BLaER1 treated with 17β-estradiol and CSF1 and Interleukin-3, amounts not matched to agents 10 nM and 100 nM (cell line): ENCODE measurements around the gene PROK1.

Experiments
- H3K27ac ChIP-seq, 11 experiments: shearing (Covaris generic); formaldehyde crosslinking; 2 replicates each; pipeline ENCODE4 v1.8.1; 2022
- H3K27me3 ChIP-seq, 11 experiments: shearing (Covaris generic); formaldehyde crosslinking; 2 replicates each; pipeline ENCODE4 v1.8.1; 2022
- H3K36me3 ChIP-seq, 11 experiments: shearing (Covaris generic); formaldehyde crosslinking; 2 replicates each; pipeline ENCODE4 v1.8.1; 2022
- H3K4me1 ChIP-seq, 10 experiments: shearing (Covaris generic); formaldehyde crosslinking; 2 replicates each; pipeline ENCODE4 v1.8.1; 2022
- H3K4me2 ChIP-seq, 11 experiments: shearing (Covaris generic); formaldehyde crosslinking; 2 replicates each; pipeline ENCODE4 v1.8.1; 2022
- H3K4me3 ChIP-seq, 10 experiments: shearing (Covaris generic); formaldehyde crosslinking; 2 replicates each; pipeline ENCODE4 v1.8.1; 2022
- H3K9ac ChIP-seq, 11 experiments: shearing (Covaris generic); formaldehyde crosslinking; 2 replicates each; pipeline ENCODE4 v1.8.1; 2022
- H3K9me3 ChIP-seq, 11 experiments: shearing (Covaris generic); formaldehyde crosslinking; replicated peaks in 1 of 11; 2 replicates each; pipeline ENCODE4 v1.8.1; 2022
- H4K20me1 ChIP-seq, 11 experiments: shearing (Covaris generic); formaldehyde crosslinking; 2 replicates each; pipeline ENCODE4 v1.8.1; 2022
- Cebpa-rat ChIP-seq, 11 experiments: shearing (Covaris generic); IDR thresholded peaks; 2 replicates each; pipeline ENCODE4 v1.8.1; 2022

The PROK1 gene

GRCh38 chr1:110471131-110471530, 20.2 kb downstream of the PROK1 start:
- no peak overlapping the region for H3K9ac ChIP-seq
- TF ChIP-seq Cebpa-rat (IDR thresholded peaks at IDR 0.05), result no peak
- H3K4me3 ChIP-seq, result no peak overlapping the region
- H3K4me2 ChIP-seq, result no peak overlapping the region
- H4K20me1 ChIP-seq, result no peaks in the 10 kb centered on the region
- peaks cover 0 to 9% (median 4%) of the 10 kb centered on the region in 10 experiments; a peak in 15 of 20 replicates for H3K4me1 ChIP-seq
- H3K27me3 ChIP-seq, result no peaks in the 10 kb centered on the region
- H3K27ac ChIP-seq, result no peak overlapping the region
- no peaks in the 10 kb centered on the region for H3K36me3 ChIP-seq
- H3K9me3 ChIP-seq, result no peaks in the 10 kb centered on the region

- no peak for TF ChIP-seq Cebpa-rat (IDR thresholded peaks at IDR 0.05)
- H3K4me1 ChIP-seq, result peaks cover 0 to 9% (median 0%) of the 10 kb centered on the region in 10 experiments; a peak in 1 of 20 replicates
- no peaks in the 10 kb centered on the region for H3K36me3 ChIP-seq
- no peaks in the 10 kb centered on the region for H4K20me1 ChIP-seq
- H3K4me2 ChIP-seq, result no peak overlapping the region
- H3K9me3 ChIP-seq, result no peaks in the 10 kb centered on the region
- H3K27ac ChIP-seq, result no peak overlapping the region
- no peak overlapping the region for H3K9ac ChIP-seq
- H3K27me3 ChIP-seq, result no peaks in the 10 kb centered on the region
- H3K4me3 ChIP-seq, result no peak overlapping the region
Observed at GRCh38 chr1:110472546-110472945, 21.6 kb downstream of the PROK1 start.

GRCh38 chr1:110474444-110474843, 23.5 kb downstream of the PROK1 start:
- Histone ChIP-seq H3K4me3 (no peak overlapping the region), H3K4me1 (peaks cover 0 to 10% (median 0%) of the 10 kb centered on the region in 10 experiments; a peak in 1 of 20 replicates), H3K9me3 (no peaks in the 10 kb centered on the region), H4K20me1 (no peaks in the 10 kb centered on the region), H3K9ac (no peak overlapping the region), H3K27ac (no peak overlapping the region), H3K27me3 (no peaks in the 10 kb centered on the region), H3K36me3 (no peaks in the 10 kb centered on the region), H3K4me2 (no peak overlapping the region)
- TF ChIP-seq Cebpa-rat (IDR thresholded peaks at IDR 0.05), result no peak

GRCh38 chr1:110475362-110476027, 24.5 kb downstream of the PROK1 start:
- H3K27me3 ChIP-seq, result no peaks in the 10 kb centered on the region
- no peak overlapping the region for H3K4me2 ChIP-seq
- no peak overlapping the region for H3K27ac ChIP-seq
- no peak overlapping the region for H3K9ac ChIP-seq
- H3K36me3 ChIP-seq, result no peaks in the 10 kb centered on the region
- TF ChIP-seq Cebpa-rat (IDR thresholded peaks at IDR 0.05), result no peak
- H3K4me3 ChIP-seq, result no peak overlapping the region
- H3K9me3 ChIP-seq, result no peaks in the 10 kb centered on the region
- peaks cover 0 to 10% (median 0%) of the 10 kb centered on the region in 10 experiments; a peak in 1 of 20 replicates for H3K4me1 ChIP-seq
- H4K20me1 ChIP-seq, result no peaks in the 10 kb centered on the region; a peak in 1 of 22 replicates

DNA sequence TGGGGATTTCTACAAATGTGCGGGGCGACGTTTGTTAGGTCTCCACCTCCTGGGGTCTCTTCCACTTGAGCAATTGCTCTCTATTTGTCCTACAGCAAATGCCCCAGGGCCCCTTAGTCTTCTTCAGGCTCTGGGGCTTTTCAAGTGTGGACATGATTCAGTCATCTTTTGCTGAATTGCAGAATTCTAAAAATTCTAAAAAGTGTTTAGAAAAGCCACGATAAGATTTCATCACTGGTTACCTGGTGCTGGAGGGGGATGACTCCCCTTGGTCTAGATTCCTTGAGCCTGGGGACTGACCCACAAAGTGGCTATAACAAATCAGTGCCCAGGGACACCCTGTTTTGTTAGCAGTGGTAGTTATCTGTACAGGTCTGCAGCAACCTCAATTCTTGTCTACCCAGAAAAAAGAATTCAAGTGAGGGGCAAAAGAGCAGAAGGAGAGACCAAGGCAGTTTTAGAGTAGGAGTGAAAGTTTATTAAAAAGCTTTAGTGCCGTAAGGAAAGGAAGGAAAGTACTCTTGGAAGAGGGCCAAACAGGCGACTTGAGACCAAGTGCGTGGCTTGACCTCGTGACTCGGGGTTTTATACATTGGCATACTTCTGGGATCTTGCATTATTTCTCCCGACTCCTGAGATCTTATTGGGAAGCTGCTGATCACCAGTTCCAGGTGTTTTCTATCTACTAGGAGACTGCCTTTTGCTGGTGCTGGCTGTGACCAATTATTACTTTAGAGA, 25.2 kb downstream of the PROK1 start:
- no peaks in the 10 kb centered on the region; a peak in 1 of 22 replicates for H4K20me1 ChIP-seq
- no peak overlapping the region for H3K4me2 ChIP-seq
- no peak overlapping the region for H3K27ac ChIP-seq
- no peak overlapping the region for H3K9ac ChIP-seq
- H3K27me3 ChIP-seq, result no peaks in the 10 kb centered on the region
- no peaks in the 10 kb centered on the region for H3K9me3 ChIP-seq
- no peaks in the 10 kb centered on the region for H3K36me3 ChIP-seq
- H3K4me1 ChIP-seq, result peaks cover 0 to 10% (median 0%) of the 10 kb centered on the region in 10 experiments; a peak in 1 of 20 replicates
- no peak for TF ChIP-seq Cebpa-rat (IDR thresholded peaks at IDR 0.05)
- H3K4me3 ChIP-seq, result no peak overlapping the region

DNA sequence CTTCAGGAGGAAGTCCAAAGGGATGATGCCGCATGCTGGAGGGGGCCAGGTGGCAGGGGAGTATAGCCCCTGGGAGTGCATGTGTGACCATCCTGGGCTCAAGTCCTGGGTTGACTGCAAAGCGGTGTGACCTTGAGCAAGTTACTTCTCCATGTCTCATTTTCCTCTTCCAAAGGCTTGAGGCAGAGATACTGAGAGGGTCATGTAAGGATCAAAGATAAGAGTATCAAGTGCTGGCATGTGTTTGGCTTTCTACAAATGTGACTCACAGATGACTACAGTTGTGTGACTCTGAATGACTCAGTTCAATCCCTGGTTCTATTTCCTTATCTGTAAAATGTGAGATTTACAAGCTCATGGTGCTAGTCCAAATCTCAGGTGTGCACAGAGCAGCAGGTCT, 26.1 kb downstream of the PROK1 start:
- Histone ChIP-seq H3K36me3 (no peaks in the 10 kb centered on the region), H3K4me1 (peaks cover 0 to 14% (median 1%) of the 10 kb centered on the region in 10 experiments; a peak in 9 of 20 replicates), H3K4me3 (no peak overlapping the region), H3K27ac (no peak overlapping the region), H3K9me3 (no peaks in the 10 kb centered on the region), H3K4me2 (no peak overlapping the region), H3K9ac (no peak overlapping the region), H3K27me3 (no peaks in the 10 kb centered on the region), H4K20me1 (no peaks in the 10 kb centered on the region; a peak in 1 of 22 replicates)
- no peak for TF ChIP-seq Cebpa-rat (IDR thresholded peaks at IDR 0.05)

DNA sequence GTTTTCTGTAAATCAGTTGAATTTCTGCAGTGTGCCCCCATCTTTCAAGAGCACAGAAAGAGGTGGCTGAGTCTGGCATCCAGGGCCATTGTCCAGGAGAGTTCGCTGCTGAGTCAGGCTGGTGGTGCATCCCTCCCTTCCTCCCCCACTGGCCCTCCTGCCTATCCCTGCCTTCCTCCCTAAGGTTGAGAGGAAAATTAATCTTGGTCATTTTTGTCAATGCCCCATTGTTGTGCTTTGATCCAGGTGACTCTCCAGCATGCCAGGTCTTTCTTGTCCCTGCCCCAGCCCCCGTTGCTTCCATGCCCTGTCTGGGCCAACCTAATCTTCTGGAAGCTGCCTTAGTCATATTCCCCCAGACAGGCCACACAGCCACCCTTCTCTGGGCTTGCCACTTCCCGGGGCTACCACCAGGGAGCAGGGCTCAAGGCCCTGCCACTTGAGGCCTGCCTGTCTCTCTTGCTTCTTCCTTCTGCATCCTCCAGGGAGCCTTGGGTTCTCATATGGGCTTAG, 26.6 kb downstream of the PROK1 start:
- H3K27me3 ChIP-seq, result no peaks in the 10 kb centered on the region
- no peak overlapping the region for H3K4me2 ChIP-seq
- H3K9me3 ChIP-seq, result no peaks in the 10 kb centered on the region
- no peak overlapping the region for H3K27ac ChIP-seq
- peaks cover 0 to 19% (median 5%) of the 10 kb centered on the region in 10 experiments; a peak in 10 of 20 replicates for H3K4me1 ChIP-seq
- no peak overlapping the region for H3K4me3 ChIP-seq
- no peaks in the 10 kb centered on the region for H3K36me3 ChIP-seq
- H4K20me1 ChIP-seq, result no peaks in the 10 kb centered on the region; a peak in 1 of 22 replicates
- TF ChIP-seq Cebpa-rat (IDR thresholded peaks at IDR 0.05), result no peak
- H3K9ac ChIP-seq, result no peak overlapping the region

GRCh38 chr1:110477967-110478640, 27.2 kb downstream of the PROK1 start:
- no peaks in the 10 kb centered on the region for H3K27me3 ChIP-seq
- no peaks in the 10 kb centered on the region for H3K36me3 ChIP-seq
- no peak overlapping the region for H3K9ac ChIP-seq
- no peaks in the 10 kb centered on the region; a peak in 1 of 22 replicates for H4K20me1 ChIP-seq
- no peak for TF ChIP-seq Cebpa-rat (IDR thresholded peaks at IDR 0.05)
- no peak overlapping the region for H3K4me2 ChIP-seq
- no peak overlapping the region for H3K27ac ChIP-seq
- peaks cover 0 to 25% (median 9%) of the 10 kb centered on the region in 10 experiments; a peak in 10 of 20 replicates for H3K4me1 ChIP-seq
- H3K9me3 ChIP-seq, result no peaks in the 10 kb centered on the region
- H3K4me3 ChIP-seq, result no peak overlapping the region

- Histone ChIP-seq H3K9me3 (no peaks in the 10 kb centered on the region), H4K20me1 (no peaks in the 10 kb centered on the region; a peak in 1 of 22 replicates), H3K4me3 (no peak overlapping the region), H3K27me3 (no peaks in the 10 kb centered on the region), H3K4me1 (peaks cover 0 to 25% (median 9%) of the 10 kb centered on the region in 10 experiments; a peak in 10 of 20 replicates), H3K9ac (no peak overlapping the region), H3K36me3 (no peaks in the 10 kb centered on the region), H3K4me2 (no peak overlapping the region), H3K27ac (no peak overlapping the region)
- TF ChIP-seq Cebpa-rat (IDR thresholded peaks at IDR 0.05), result no peak
Observed at GRCh38 chr1:110478886-110479285, 27.9 kb downstream of the PROK1 start.
